ENCODE data around the gene PRKCH. TPM values are rescaled to one million over a fixed set of nuclear protein-coding genes. Genes with fewer than 3 reads are reported as not detected.
"Not testable (repeated sequence)": the region's sequence is repeated elsewhere in the genome, so short reads cannot be mapped to it uniquely, and the experiment has no call there.

PRKCH gene
- total RNA-seq, 1 donor from 2014 or later = 18.4 TPM

DNA sequence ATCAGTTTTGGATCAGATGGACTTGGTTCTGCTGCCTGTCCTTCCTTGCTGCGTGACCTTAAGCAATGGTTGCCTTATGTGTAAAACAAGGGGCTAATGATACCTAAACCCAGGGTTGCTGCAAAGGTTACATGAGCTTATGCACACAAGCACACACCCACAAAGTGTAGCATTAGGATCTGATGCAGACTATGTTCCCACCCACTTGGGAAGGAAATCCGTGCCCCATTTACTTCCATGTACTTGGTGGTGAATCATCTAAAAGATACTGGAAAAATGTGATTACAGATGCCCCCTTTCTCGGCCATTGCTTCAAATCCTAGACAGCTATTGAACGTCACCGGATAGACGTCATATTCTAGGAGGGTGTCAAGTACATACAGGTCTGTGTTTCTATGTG is 87.1 kb downstream of the PRKCH start:
- intact Hi-C loops (cut with micrococcal nuclease) = no loop called here
- Histone ChIP-seq H3K9me3 (replicated peaks) (no peaks in the 10 kb centered on the region), H3K4me1 (peaks cover 65% of the 10 kb centered on the region), H3K27ac (replicated peaks) (no peak overlapping the region), H3K27me3 (ENCODE audit: low read depth) (no peaks in the 10 kb centered on the region), H3K4me3 (no peak overlapping the region), H3K36me3 (no peaks in the 10 kb centered on the region)
- TF ChIP-seq, protein P1, sequence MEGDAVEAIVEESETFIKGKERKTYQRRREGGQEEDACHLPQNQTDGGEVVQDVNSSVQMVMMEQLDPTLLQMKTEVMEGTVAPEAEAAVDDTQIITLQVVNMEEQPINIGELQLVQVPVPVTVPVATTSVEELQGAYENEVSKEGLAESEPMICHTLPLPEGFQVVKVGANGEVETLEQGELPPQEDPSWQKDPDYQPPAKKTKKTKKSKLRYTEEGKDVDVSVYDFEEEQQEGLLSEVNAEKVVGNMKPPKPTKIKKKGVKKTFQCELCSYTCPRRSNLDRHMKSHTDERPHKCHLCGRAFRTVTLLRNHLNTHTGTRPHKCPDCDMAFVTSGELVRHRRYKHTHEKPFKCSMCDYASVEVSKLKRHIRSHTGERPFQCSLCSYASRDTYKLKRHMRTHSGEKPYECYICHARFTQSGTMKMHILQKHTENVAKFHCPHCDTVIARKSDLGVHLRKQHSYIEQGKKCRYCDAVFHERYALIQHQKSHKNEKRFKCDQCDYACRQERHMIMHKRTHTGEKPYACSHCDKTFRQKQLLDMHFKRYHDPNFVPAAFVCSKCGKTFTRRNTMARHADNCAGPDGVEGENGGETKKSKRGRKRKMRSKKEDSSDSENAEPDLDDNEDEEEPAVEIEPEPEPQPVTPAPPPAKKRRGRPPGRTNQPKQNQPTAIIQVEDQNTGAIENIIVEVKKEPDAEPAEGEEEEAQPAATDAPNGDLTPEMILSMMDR (IDR thresholded peaks at IDR 0.05; ENCODE audit: borderline replicate concordance) = no peak
- DNase-seq = no peak

DNA sequence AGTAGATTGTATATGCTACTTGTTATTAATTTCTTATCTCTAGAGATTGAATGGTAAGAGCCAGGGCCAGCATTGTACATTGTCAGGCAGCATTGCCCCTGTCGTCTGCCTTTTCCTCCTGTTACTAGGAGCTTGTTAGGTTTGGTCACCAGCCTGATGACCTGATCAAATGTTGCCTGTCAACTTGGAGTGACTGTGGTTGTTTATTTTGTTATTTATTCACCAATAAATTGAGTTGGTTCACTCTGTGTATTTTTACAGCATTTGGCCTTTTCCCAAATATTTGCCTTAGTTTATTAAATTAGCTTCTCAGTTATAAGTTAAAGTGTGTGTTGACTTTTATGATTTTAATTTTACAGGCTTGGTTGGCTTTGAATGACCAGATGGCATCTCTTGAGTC is 88.4 kb downstream of the PRKCH start:
- Histone ChIP-seq H3K4me1 (peaks cover 57% of the 10 kb centered on the region), H3K4me3 (no peak overlapping the region), H3K9me3 (replicated peaks) (no peaks in the 10 kb centered on the region), H3K27ac (replicated peaks) (no peak overlapping the region), H3K36me3 (no peaks in the 10 kb centered on the region), H3K27me3 (ENCODE audit: low read depth) (no peaks in the 10 kb centered on the region)
- no peak for DNase-seq
- TF ChIP-seq, protein P1 (IDR thresholded peaks at IDR 0.05; ENCODE audit: borderline replicate concordance) = no peak
- intact Hi-C loops (cut with micrococcal nuclease) = no loop called here

GRCh38 chr14:61415934-61416333 is 94.6 kb downstream of the PRKCH start:
- H3K36me3 ChIP-seq; H3K4me3 ChIP-seq; intact Hi-C loops (cut with micrococcal nuclease); DNase-seq; H3K27me3 ChIP-seq (ENCODE audit: low read depth); H3K9me3 ChIP-seq (replicated peaks): not testable (repeated sequence)
- H3K27ac ChIP-seq (replicated peaks) = peak overlapping the region; percentile 86
- H3K4me1 ChIP-seq = peaks cover 60% of the 10 kb centered on the region

- Histone ChIP-seq H3K4me3 (no peak overlapping the region), H3K27ac (replicated peaks) (peak overlapping the region; percentile 86), H3K27me3 (ENCODE audit: low read depth) (no peaks in the 10 kb centered on the region), H3K4me1 (peaks cover 61% of the 10 kb centered on the region), H3K36me3 (no peaks in the 10 kb centered on the region), H3K9me3 (replicated peaks) (no peaks in the 10 kb centered on the region)
- intact Hi-C loops (cut with micrococcal nuclease) = no loop called here
- TF ChIP-seq, protein P1 (IDR thresholded peaks at IDR 0.05; ENCODE audit: borderline replicate concordance) = no peak
- DNase-seq = no peak
Observed at GRCh38 chr14:61416591-61416990, 95.2 kb downstream of the PRKCH start.

- no peaks in the 10 kb centered on the region for H3K27me3 ChIP-seq (ENCODE audit: low read depth)
- intact Hi-C loops (cut with micrococcal nuclease) = no loop called here
- H3K9me3 ChIP-seq (replicated peaks) = no peaks in the 10 kb centered on the region
- TF ChIP-seq, protein P1 (IDR thresholded peaks at IDR 0.05; ENCODE audit: borderline replicate concordance) = no peak
- peaks cover 61% of the 10 kb centered on the region for H3K4me1 ChIP-seq
- H3K27ac ChIP-seq (replicated peaks) = peak overlapping the region; percentile 86
- no peak overlapping the region for H3K4me3 ChIP-seq
- no peak for DNase-seq
- no peaks in the 10 kb centered on the region for H3K36me3 ChIP-seq
Observed at GRCh38 chr14:61417141-61417540, 95.8 kb downstream of the PRKCH start.

DNA sequence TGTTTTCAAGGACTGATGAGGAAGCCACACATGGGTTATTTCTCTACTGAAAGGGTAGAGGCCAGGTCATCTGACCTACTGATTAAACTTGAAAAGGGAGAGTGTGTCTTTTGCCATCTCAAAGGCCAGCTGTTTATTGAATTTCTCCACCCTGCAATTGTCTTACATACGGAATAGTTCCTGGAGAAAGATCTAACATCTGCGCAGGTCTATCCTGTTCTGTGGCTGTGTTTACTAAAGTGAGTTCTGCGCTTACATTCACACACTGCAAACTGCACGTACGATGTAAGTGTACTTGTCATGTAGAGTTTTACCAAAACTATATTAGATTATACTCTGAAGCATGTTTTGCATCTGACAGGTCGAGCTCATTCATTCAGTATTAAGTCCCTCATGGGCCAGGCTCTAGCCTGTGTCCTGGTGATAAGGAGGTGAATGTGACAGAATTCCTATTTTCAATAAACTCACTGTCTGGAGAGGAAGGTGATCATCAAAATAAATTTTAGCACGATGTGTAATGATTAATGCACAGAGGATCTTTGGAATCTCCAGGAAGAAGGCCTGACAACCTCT is 96.6 kb downstream of the PRKCH start:
- no peaks in the 10 kb centered on the region for H3K27me3 ChIP-seq (ENCODE audit: low read depth)
- H3K4me1 ChIP-seq = peaks cover 55% of the 10 kb centered on the region
- H3K9me3 ChIP-seq (replicated peaks) = no peaks in the 10 kb centered on the region
- no peak for DNase-seq
- no peaks in the 10 kb centered on the region for H3K36me3 ChIP-seq
- no peak overlapping the region for H3K4me3 ChIP-seq
- TF ChIP-seq, protein P1 (IDR thresholded peaks at IDR 0.05; ENCODE audit: borderline replicate concordance) = no peak
- intact Hi-C loops (cut with micrococcal nuclease) = no loop called here
- H3K27ac ChIP-seq (replicated peaks) = peak overlapping the region; percentile 86

All from left ventricle myocardium inferior (tissue), 1 donor.